ENCODE results near the gene MID1IP1. TPM values are rescaled to one million over a fixed set of nuclear protein-coding genes. Genes with fewer than 3 reads are reported as not detected.

Gene MID1IP1, protein sequence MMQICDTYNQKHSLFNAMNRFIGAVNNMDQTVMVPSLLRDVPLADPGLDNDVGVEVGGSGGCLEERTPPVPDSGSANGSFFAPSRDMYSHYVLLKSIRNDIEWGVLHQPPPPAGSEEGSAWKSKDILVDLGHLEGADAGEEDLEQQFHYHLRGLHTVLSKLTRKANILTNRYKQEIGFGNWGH
- polyA plus RNA-seq (ENCODE audit: insufficient read length in 4 of 4): 10 to 100 TPM; 15.7 to 37.0 (median 20.4) TPM

DNA sequence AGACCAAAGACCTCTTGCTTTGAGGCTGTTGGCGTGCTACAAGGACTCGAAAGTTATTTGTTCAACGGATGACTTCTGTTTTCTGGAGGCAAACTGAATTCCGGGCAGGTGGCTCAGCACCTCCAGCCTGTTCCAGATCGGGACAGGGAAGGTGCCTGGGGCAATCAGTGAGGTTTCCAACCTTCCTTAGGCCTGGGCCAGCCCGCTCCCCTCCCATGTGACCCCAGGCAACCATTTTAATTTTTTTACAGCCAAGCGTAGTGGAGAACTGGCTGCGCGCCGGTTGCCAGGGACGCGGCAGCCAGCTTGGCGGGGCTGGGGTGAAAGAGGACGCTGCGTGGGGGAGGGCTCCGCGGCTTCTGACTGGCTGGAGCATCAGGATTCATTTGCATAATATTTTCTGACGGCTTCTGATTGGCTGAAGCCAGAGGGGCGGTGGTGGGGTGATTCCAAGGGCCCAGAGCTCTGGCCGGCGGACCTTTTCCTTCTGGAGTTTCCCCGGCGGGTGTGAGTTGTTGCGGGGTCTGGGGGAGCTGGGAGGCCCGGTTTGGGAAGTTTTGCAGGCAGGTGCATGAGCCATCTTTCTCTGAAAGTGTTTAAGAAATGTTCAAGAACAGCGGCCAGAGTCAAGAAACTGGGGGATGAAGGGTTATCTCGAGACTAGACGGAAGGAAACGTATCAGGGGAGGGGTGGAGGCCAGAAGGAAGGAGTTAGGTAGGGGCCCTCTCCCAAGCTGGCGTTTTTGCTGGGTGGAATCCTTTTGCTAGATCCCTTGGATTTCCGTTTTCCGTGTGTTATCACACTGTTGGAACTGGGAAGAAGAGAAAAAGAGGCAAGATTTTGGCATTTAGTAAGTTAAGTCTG is at the start of gene MID1IP1:
TSS of gene MID1IP1 (plus strand) at position 479 of the 865 bp plus-strand sequence. CDS start 3,488 bp downstream, outside the sequence.
- peak; percentile 70 to 85 (median 80) for DNase-seq (ENCODE audit: low read depth in 4 of 4, low spot score in 3 of 4)

DNA sequence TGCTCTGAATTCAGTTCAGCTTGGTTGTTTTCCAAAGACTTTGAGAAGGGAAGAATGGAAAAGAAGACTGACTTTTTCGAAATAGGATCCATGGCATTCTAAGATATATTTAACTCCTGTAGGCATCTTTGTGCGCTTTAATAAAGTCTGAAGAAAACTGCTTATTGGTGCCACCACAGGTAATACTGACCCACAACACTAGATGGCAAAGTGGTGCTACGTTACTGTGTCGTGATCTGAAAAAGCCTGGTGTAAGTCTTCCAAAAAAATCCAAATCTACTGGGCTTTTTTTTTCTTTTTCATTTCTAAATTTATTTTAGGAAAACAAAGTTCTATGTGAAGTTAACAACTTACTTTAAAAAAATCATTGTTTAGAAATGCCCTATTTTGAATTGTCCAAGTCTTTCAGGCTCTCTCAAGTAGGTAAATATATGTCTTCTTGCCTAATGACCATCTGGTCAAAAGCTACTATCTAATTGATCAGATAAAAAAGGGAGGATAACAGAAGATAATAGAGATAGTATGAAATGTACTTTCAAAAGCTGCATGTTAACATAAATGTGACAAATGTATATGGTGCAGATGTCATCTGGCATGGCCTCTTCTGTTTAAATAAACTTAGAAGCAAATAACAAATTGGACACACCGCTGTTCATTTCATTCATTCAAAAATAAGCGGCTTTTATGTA is 47.0 kb upstream of the MID1IP1 start:
- peak in 1 of 4 donors; percentile 12 for DNase-seq (ENCODE audit: low read depth in 4 of 4, low spot score in 3 of 4)

DNA sequence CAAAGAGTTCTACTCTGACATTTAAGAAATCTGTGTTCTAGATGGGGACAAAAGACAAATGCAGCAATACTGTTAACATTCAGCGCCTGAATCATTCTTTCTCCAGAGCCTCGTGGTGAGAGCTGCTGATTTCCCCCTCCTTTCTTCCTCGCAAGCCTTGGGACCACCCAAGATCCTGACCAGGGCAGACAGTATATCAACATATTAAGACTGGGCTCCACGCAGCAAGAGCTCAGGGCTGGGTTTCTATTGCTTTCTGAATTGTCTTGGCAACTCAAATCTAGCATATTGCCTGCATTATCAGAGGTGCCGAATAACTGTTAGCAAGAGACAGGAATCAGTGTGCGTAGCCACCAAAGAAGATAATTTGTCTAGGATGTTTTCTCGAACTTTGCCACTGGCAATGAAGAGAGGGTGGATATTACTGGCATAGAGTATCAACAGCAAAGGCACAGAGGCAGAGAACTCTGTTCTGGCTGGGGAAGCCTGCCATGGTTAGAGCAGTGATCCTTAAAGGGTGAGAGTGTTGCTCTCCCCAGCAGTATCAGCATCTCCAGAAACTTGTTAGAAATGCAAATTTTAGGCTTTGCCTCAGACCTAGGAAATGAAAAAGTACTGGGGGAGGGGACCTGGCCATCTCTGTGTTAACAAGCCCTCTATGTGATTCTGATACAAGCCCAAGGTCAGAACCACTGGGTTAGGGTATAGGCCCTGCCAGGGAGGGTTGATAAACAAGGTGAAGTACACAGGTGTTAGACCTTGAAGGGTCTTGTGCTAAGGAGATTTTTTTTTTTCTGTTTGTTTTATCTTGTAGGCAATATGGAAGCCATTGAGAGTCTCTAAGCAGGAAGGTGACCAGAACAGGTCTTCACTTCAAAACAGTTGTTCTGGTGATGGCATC is 46.2 kb upstream of the MID1IP1 start:
- no peak for DNase-seq (ENCODE audit: low read depth in 4 of 4, low spot score in 3 of 4)

DNA sequence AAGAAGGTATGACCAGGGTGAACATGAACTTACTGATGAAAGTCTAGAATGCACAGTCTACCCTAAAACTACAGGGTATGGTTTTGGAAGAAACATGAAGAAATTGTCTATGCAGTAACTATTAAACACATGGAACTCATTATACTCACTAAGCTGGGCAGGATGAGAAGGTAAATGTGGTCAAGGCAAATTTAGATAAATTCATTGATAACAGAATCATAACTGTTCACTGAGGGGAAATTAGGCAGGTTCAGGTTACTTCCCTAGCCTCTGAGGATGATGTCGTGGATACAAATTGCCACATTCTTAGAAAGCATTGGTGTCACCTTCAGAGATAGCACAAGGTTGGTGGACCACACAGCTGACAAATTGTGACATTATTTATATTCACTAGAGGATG is 40.4 kb upstream of the MID1IP1 start:
- DNase-seq (ENCODE audit: low read depth in 4 of 4, low spot score in 3 of 4): no peak

DNA sequence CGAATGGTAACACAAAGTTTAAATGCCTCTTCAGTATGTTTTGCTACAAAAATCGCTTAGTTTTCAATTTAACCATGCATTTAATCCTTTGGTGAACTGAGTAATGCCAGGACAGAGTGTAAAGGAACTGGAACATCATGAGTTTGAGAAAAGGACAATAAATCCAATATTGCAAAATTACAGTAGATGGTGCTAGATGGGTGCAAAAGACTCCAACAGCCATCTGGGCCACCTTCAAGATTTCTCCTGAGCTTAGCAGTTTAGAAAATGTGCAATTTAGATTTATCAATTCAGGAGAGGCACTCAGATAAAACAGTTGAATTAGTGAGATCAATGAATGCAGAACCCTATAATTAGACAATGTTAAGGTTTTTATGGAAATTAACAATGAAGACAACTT is 33.2 kb upstream of the MID1IP1 start:
- DNase-seq (ENCODE audit: low read depth in 4 of 4, low spot score in 3 of 4): no peak

DNA sequence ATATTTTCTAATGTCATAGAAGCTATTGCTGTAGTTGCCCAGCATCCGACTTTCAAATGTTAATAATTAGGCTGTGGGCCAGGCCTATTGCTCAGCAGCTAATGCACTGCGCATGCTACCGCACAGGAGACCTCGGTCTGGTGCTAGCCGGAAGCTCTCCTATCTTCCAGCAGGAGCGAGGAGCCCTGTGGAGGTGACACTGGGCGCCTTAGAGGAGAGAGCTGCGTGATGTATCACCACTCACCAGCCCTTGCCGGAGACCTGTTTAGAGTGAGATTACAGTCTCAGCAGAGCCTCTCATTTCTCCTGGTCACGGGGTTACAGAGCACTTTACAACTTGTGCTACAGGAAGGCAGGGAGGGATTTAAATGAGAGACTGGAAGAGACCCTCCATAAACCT is 31.1 kb upstream of the MID1IP1 start:
- no peak for DNase-seq (ENCODE audit: low read depth in 4 of 4, low spot score in 3 of 4)

DNA sequence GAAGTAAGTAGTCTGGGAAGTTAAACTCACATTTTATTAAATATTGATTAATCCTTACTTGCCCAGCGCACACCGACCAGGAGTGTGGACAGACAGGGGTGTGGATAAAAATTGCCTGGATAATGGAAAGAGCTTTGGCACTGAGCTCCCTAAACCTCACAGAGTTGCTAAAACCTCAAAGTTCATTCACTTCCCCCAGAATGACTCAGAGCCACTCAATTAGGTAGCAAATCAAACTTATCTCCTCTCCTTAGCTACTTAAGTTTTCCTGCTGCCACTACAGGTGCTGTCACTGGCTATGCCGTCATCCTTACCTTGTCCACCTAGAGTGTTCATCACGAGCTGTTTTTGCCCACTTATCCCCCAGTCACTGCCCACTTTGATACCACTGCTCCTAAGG is 27.0 kb upstream of the MID1IP1 start:
- no peak for DNase-seq (ENCODE audit: low read depth in 4 of 4, low spot score in 3 of 4)

DNA sequence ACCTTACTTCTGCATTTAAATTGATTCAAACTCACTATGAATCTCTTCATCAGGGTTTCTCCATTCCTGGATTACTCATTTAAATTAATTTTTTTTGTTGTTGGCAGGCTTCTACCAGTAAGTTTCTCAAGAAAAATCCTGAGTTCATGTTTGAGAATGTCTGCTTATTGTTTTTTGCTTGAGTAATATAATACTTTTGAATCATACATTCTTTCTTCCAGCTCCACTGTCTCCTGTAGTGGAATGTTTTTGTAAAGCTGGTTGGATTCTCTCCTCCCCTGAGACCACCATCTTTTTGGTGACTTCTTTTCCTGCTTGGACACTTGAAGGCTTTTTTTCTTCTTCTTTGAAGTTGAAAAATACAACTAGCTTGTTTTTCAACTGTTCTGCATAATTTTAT is 4.3 kb upstream of the MID1IP1 start:
- no peak for DNase-seq (ENCODE audit: low read depth in 4 of 4, low spot score in 3 of 4)

DNA sequence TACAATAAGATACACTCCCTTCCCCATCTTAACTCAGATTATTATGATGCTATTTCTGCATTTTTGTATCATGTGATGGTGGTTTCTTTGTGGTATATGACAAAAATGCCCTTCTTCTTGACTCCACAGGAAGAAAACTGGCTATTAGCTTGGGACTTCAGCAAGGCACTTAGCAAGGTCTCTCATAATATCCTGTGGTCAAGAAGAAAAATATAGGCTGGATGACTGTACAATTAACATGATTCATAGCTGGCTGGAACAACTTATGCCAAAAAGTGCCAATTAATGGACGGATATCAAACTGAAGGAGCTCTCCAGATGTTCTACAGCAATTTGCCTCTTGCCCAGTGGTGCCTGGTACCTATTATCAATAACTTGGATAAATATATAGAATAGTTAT is 2.3 kb upstream of the MID1IP1 start:
- no peak for DNase-seq (ENCODE audit: low read depth in 4 of 4, low spot score in 3 of 4)

DNA sequence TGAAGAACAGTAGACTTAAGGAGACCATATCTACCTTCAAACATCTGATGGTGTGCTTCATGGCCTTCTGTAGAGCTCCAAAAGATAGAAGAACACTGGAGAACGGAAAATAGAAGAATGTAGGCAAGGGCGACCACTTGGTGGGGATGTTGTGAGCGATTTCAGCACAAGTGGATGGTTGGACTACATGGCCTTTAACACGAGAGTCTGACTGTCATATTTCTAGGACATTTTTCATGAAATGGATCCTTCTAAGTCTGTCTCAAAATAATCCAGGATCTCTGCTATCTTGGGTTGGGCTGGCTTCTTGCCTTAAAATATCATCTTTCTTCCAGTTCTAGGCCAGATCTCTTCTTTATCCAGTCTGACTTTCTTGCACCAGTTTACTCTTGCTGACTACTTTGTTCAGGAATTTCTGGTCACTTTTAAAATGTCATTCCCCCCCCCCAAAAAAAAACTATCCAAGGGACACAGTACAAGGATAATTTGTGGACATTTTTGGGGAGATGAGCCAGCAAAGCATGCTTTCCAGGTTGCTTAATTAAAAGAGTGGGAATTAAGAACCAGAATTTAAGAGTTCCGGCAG is 1.2 kb upstream of the MID1IP1 start:
- DNase-seq (ENCODE audit: low read depth in 4 of 4, low spot score in 3 of 4): no peak

DNA sequence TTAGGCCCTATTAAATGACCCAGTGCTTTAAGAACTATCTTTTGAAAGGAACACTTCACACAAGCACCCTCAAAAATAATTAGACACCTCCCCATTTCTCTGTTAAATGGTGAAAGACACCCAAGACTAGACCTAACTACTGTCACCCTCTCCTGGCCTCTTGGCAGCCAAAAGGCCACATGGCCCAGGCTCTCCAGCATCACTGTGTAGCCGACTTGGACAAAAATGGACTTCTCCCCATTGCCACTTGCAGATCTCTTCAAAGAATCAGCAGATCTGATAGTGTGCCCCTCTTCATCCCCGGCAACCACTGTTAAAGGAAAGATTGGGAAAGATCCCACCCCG is 2.0 kb downstream of the MID1IP1 start:
- no peak for DNase-seq (ENCODE audit: low read depth in 4 of 4, low spot score in 3 of 4)

DNA sequence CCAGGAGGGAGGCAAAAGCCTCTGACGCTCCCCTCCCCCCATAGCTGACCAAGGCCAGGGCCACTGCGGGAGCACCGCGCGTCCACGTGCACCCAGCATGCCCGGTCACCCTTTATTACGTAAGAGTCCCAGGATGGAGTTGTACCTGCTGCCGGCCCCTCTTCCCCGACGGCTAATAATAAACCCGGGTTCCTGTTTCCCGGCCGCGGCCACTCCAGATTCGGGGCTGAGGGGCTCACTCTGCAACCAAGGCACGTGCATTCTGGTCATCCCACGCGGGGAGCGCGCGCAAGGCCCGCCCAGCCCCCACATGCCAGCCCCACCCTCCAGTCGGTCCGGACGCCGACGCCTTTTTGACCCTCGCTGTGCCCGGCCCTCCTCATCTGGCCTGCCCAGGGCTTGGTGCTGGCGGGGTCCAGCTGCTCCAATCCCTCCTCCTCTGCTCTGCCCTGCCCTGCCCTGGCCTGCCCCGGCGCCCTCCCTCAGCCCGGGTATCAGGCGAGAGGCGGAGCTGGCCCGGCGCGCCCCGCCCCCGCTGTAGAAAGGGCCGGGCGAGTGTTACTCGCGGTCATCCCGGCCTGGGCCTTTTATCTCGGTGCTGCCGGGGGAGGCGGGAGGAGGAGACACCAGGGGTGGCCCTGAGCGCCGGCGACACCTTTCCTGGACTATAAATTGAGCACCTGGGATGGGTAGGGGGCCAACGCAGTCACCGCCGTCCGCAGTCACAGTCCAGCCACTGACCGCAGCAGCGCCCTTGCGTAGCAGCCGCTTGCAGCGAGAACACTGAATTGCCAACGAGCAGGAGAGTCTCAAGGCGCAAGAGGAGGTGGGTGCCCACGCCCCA is 2.6 kb downstream of the MID1IP1 start:
- no peak for DNase-seq (ENCODE audit: low read depth in 4 of 4, low spot score in 3 of 4)

DNA sequence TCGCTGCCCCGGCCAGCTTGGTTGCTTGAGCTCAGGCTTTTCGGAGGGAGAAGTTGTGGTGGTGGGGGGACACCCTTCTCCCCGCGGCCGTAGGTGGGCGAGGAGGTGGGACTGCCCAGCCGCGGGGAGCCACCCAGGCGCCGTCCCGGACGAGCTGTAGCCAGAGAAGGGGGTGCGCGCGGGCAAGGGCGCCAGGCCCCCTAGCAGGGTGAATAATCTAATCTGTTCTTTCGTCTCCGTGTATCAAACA is 3.1 kb downstream of the MID1IP1 start:
- DNase-seq (ENCODE audit: low read depth in 4 of 4, low spot score in 3 of 4): no peak

DNA sequence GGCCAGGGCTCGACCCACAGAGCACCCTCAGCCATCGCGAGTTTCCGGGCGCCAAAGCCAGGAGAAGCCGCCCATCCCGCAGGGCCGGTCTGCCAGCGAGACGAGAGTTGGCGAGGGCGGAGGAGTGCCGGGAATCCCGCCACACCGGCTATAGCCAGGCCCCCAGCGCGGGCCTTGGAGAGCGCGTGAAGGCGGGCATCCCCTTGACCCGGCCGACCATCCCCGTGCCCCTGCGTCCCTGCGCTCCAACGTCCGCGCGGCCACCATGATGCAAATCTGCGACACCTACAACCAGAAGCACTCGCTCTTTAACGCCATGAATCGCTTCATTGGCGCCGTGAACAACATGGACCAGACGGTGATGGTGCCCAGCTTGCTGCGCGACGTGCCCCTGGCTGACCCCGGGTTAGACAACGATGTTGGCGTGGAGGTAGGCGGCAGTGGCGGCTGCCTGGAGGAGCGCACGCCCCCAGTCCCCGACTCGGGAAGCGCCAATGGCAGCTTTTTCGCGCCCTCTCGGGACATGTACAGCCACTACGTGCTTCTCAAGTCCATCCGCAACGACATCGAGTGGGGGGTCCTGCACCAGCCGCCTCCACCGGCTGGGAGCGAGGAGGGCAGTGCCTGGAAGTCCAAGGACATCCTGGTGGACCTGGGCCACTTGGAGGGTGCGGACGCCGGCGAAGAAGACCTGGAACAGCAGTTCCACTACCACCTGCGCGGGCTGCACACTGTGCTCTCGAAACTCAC is 3.6 kb downstream of the MID1IP1 start:
- no peak for DNase-seq (ENCODE audit: low read depth in 4 of 4, low spot score in 3 of 4)

DNA sequence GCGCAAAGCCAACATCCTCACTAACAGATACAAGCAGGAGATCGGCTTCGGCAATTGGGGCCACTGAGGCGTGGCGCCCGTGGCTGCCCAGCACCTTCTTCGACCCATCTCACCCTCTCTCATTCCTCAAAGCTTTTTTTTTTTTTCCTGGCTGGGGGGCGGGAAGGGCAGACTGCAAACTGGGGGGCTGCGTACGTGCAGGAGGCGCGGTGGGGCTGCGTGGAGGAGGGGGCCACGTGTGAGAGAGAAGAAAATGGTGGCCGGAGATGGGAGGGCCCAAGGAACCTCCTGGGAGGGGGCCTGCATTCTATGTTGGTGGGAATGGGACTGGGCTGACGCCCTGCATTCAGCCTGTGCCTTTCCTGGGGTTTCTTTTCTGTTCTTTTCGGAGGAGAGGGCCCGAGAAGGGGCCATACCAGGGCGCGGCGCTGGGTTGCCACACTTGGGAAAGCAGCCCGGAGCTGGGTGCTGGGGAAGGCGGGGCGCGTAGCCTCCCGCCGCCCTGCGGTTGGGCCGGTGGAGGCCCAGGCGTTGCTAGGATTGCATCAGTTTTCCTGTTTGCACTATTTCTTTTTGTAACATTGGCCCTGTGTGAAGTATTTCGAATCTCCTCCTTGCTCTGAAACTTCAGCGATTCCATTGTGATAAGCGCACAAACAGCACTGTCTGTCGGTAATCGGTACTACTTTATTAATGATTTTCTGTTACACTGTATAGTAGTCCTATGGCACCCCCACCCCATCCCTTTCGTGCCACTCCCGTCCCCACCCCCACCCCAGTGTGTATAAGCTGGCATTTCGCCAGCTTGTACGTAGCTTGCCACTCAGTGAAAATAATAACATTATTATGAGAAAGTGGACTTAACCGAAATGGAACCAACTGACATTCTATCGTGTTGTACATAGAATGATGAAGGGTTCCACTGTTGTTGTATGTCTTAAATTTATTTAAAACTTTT is 4.5 kb downstream of the MID1IP1 start:
- no peak for DNase-seq (ENCODE audit: low read depth in 4 of 4, low spot score in 3 of 4)

DNA sequence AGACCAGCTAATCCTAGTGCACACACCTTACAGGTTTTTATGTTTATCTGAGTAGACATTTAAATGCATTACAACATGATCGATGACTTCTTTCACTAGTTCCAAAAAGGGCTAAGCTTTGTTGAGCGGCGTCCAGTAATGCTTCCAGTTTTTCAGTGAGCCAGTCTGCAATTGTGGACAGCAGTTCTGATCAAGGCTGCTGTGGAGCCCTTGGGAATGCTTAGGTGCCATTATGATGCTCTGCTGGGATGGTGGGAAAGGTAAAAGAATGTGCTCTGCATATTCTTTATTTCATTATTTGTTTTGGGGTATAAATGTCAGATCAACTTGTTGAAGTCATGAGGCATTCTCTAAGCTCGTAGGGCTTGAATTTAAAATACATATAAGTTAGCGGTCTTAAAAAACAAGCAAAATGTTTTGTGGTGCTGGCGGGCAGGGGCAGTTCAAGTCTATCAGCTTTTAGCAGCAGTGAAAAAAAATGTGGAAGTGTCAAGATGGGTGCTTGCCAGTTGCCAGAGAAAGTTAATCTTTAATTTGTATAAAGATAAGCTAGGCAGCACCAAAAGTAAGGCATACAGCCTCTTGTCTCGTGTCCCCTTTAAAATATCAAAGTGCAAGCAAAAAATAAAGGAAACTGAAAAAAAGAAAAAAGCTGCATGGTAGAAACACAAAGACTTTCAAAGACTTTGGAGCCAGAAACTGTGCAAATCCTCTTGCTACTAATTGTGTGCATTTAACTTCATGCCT is 5.8 kb downstream of the MID1IP1 start:
- DNase-seq (ENCODE audit: low read depth in 4 of 4, low spot score in 3 of 4): no peak

DNA sequence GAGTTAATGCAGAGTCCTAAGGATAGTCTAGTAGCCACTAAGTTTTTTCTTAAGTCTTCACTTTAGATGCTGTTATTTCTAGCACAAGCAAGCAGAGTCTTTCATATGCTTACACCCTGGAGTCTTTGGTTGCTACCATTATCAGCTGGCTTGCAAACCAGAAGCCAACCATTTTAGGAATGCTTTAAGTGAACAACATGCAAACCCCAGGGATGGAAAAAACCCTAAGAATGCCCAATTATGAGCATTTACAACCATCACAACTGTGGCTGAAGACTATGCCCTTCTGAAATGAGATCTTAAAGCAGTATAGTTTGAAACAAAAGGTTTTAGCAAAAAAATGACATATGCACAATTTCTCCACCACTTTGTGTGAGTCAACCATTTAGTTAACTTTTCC is 6.6 kb downstream of the MID1IP1 start:
- no peak for DNase-seq (ENCODE audit: low read depth in 4 of 4, low spot score in 3 of 4)

All from left renal pelvis (tissue), 4 donors.